Measurements from ENCODE around the gene SYMPK.

SYMPK gene

DNA sequence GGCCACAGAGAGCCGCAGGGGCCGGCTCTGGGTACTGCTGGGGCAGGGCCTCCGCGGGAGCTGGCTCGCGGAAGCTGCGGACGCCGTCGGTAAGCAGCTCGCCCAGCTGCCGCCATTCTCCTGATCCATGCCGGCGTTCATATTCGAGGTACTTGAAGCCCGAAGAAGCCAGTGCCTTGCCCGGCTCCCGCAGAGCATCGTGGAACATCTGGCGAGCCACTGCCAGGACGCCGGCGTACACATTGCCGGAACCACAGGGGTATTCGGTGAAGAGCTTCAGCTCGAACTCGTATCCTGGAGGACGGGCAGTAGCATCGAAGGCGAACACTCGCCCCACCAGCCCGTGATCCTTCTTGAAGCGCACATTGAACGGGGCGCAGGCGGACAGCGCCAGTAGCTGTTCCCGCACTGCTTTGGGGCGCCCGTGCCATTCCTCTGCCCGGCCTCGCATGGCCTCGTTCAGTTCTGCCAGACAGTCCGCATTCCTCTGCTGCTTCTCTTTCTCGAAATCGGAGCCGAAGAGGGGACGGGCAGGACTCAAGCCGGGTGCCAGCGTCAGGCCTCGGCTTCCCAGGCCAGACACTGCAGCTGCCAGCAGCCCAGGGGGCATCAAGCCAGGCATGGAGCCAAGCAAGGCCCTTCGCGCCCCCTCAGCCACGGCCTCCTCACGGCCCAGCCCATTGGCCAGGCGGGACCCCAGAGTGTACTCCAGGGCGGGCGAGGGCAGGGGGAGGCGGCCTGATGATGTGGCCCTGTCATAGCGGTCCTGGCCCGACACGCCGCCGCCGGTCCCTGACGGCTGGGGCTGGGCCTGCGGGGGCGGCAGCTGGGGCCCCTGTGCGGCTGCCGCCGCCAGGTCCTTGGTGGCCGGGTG is 22.0 kb upstream of the SYMPK start:
- no peaks in the 10 kb centered on the region for H3K9me2 ChIP-seq (replicated peaks; ENCODE audit: insufficient read depth, low read length)
- H3K9me3 ChIP-seq (ENCODE audit: insufficient read depth, low read length): no peaks in the 10 kb centered on the region
- no peaks in the 10 kb centered on the region for H3K27me3 ChIP-seq (ENCODE audit: low read length)
- TF ChIP-seq EZH2phosphoT487 (conservative IDR thresholded peaks at IDR 0.05; ENCODE audit: low read length): no peak
- TF ChIP-seq, protein P1, sequence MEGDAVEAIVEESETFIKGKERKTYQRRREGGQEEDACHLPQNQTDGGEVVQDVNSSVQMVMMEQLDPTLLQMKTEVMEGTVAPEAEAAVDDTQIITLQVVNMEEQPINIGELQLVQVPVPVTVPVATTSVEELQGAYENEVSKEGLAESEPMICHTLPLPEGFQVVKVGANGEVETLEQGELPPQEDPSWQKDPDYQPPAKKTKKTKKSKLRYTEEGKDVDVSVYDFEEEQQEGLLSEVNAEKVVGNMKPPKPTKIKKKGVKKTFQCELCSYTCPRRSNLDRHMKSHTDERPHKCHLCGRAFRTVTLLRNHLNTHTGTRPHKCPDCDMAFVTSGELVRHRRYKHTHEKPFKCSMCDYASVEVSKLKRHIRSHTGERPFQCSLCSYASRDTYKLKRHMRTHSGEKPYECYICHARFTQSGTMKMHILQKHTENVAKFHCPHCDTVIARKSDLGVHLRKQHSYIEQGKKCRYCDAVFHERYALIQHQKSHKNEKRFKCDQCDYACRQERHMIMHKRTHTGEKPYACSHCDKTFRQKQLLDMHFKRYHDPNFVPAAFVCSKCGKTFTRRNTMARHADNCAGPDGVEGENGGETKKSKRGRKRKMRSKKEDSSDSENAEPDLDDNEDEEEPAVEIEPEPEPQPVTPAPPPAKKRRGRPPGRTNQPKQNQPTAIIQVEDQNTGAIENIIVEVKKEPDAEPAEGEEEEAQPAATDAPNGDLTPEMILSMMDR (IDR thresholded peaks at IDR 0.05; ENCODE audit: insufficient read depth, low read length, poor library complexity, severe bottlenecking): no peak
- H3K27ac ChIP-seq (ENCODE audit: low read depth, low read length): peak overlapping the region; percentile 78
- H3F3A ChIP-seq (ENCODE audit: insufficient read depth): peaks cover 18% of the 10 kb centered on the region
- peak overlapping the region; percentile 86 for H3K4me2 ChIP-seq (ENCODE audit: low read depth, low read length, poor library complexity, severe bottlenecking)
- no peaks in the 10 kb centered on the region for H4K20me1 ChIP-seq (ENCODE audit: low read depth, low read length)
- no peaks in the 10 kb centered on the region for H3K36me3 ChIP-seq (ENCODE audit: low read length)
- H2AFZ ChIP-seq (ENCODE audit: low read depth, low read length, severe bottlenecking): no peak overlapping the region
- H3K79me2 ChIP-seq (ENCODE audit: insufficient read depth, low read length): peaks cover 12% of the 10 kb centered on the region; the same call in 1 of the 2 replicates
- H3K4me3 ChIP-seq (ENCODE audit: insufficient read depth, low read length, poor library complexity, severe bottlenecking): peak overlapping the region; percentile 79
- peak overlapping the region; percentile 87 for H3K9ac ChIP-seq (ENCODE audit: low read length)

DNA sequence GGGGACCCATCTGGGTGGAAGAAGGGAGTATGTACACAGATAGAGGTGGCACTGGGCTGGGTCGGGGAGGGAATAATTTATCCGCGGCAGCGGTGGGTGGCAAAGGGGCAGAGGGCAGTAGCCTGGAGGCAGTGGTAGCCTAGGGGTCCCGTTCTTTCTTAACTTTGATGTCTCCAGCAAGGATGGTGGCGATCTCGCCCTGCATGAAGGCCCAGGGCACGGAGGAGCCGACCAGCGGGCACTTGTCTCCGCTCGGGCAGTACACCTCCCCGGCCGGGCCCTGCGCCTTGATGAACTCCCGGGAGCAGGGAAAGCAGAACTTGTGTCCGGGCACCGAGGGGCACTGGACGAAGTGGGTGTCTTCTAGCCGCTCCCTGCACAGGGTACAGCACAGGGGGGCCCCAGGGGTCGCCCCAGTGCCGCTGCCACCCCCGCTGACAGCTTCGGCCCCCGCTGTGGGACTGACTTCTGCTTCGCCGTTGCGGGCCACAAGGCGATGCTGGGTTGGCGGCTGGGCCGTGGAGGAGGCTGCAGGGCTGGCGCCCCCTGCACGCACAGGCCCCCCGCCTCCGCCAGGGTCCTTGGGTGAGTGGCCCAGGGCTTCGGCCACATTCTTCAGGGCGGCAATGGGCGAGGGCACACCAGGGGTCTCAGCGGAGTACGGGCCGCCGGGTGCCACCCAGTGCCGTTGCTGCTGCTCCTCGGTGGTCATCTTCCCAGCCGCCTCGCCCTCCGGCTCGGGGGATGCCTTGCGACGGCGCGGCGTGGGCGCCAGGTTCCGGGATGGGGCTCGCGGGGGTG is 21.1 kb upstream of the SYMPK start:
- H3K27me3 ChIP-seq (ENCODE audit: low read length): no peaks in the 10 kb centered on the region
- H3K4me3 ChIP-seq (ENCODE audit: insufficient read depth, low read length, poor library complexity, severe bottlenecking): peak overlapping the region; percentile 39
- TF ChIP-seq EZH2phosphoT487 (conservative IDR thresholded peaks at IDR 0.05; ENCODE audit: low read length): no peak
- TF ChIP-seq, protein P1 (IDR thresholded peaks at IDR 0.05; ENCODE audit: insufficient read depth, low read length, poor library complexity, severe bottlenecking): no peak
- H3K27ac ChIP-seq (ENCODE audit: low read depth, low read length): no peak overlapping the region
- peak overlapping the region; percentile 50 for H3K4me2 ChIP-seq (ENCODE audit: low read depth, low read length, poor library complexity, severe bottlenecking)
- H3K36me3 ChIP-seq (ENCODE audit: low read length): no peaks in the 10 kb centered on the region
- no peaks in the 10 kb centered on the region for H3K9me3 ChIP-seq (ENCODE audit: insufficient read depth, low read length)
- no peaks in the 10 kb centered on the region for H4K20me1 ChIP-seq (ENCODE audit: low read depth, low read length)
- peaks cover 12% of the 10 kb centered on the region; the same call in 1 of the 2 replicates for H3K79me2 ChIP-seq (ENCODE audit: insufficient read depth, low read length)
- H3K9ac ChIP-seq (ENCODE audit: low read length): no peak overlapping the region
- peaks cover 10% of the 10 kb centered on the region for H3F3A ChIP-seq (ENCODE audit: insufficient read depth)
- no peaks in the 10 kb centered on the region for H3K9me2 ChIP-seq (replicated peaks; ENCODE audit: insufficient read depth, low read length)
- H2AFZ ChIP-seq (ENCODE audit: low read depth, low read length, severe bottlenecking): no peak overlapping the region

DNA sequence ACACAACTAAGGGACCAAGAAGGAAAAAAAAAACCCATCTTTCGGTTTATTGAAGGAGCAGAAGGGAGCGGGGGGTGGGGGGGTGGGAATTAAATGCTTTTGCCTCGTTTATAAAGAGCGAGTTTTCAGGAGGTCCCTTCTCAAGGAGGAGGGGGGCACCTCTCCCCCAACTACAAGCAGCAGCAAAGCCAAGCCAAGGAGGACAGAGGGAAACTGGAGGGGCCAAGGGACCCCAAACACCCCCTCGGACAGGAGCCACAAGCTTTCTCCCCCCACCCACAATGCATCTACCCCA is 20.6 kb upstream of the SYMPK start:
- no peaks in the 10 kb centered on the region for H3K36me3 ChIP-seq (ENCODE audit: low read length)
- no peak for TF ChIP-seq EZH2phosphoT487 (conservative IDR thresholded peaks at IDR 0.05; ENCODE audit: low read length)
- TF ChIP-seq, protein P1 (IDR thresholded peaks at IDR 0.05; ENCODE audit: insufficient read depth, low read length, poor library complexity, severe bottlenecking): no peak
- no peak overlapping the region for H3K27ac ChIP-seq (ENCODE audit: low read depth, low read length)
- H3K9me3 ChIP-seq (ENCODE audit: insufficient read depth, low read length): no peaks in the 10 kb centered on the region
- H3K4me3 ChIP-seq (ENCODE audit: insufficient read depth, low read length, poor library complexity, severe bottlenecking): peak overlapping the region; percentile 39
- H3K79me2 ChIP-seq (ENCODE audit: insufficient read depth, low read length): peaks cover 12% of the 10 kb centered on the region; the same call in 1 of the 2 replicates
- no peaks in the 10 kb centered on the region for H4K20me1 ChIP-seq (ENCODE audit: low read depth, low read length)
- peak overlapping the region; percentile 80 for H3K4me2 ChIP-seq (ENCODE audit: low read depth, low read length, poor library complexity, severe bottlenecking)
- no peaks in the 10 kb centered on the region for H3K27me3 ChIP-seq (ENCODE audit: low read length)
- no peak overlapping the region; the same call in 1 of the 2 replicates for H3K9ac ChIP-seq (ENCODE audit: low read length)
- H2AFZ ChIP-seq (ENCODE audit: low read depth, low read length, severe bottlenecking): no peak overlapping the region
- H3K9me2 ChIP-seq (replicated peaks; ENCODE audit: insufficient read depth, low read length): no peaks in the 10 kb centered on the region
- peaks cover 7% of the 10 kb centered on the region for H3F3A ChIP-seq (ENCODE audit: insufficient read depth)
